Erythroblast (primary cell): ENCODE results near the gene MGAT3.

Experiments
- GATA1 ChIP-seq: IDR thresholded peaks from 2 replicates; pipeline ENCODE4 v1.6.1; 2011; ENCODE audit warnings: low read depth, mild to moderate bottlenecking, control low read depth, low read length, moderate library complexity
- POLR2A ChIP-seq: IDR thresholded peaks from 2 replicates; pipeline ENCODE4 v1.6.1; 2011; ENCODE audit warnings: mild to moderate bottlenecking, low read length

- no peak for TF ChIP-seq POLR2A
- TF ChIP-seq GATA1: no peak
These were observed 61.5 kb downstream of the MGAT3 start for GRCh38 chr22:39518144-39518786.
